Measurements from ENCODE around the gene GEN1. TPM values are rescaled to one million over a fixed set of nuclear protein-coding genes. Genes with fewer than 3 reads are reported as not detected.

GEN1 gene
- total RNA-seq, 1 experiment from 2014 or later = 23.7 TPM

- POLR2A ChIA-PET = no interaction called here
- no peak for DNase-seq (ENCODE audit: low spot score)
- TF ChIP-seq MLX (CRISPR knock-in tag; IDR thresholded peaks at IDR 0.05) (no peak), ERG (CRISPR knock-in tag; IDR thresholded peaks at IDR 0.05) (no peak), RELA (CRISPR knock-in tag; IDR thresholded peaks at IDR 0.05; ENCODE audit: borderline replicate concordance) (no peak), GTF2I (CRISPR knock-in tag; conservative IDR thresholded peaks at IDR 0.05) (no peak), ELF4 (CRISPR knock-in tag; IDR thresholded peaks at IDR 0.05; ENCODE audit: low read depth) (no peak), NR3C1 (CRISPR knock-in tag; conservative IDR thresholded peaks at IDR 0.05; ENCODE audit: low read depth) (no peak), ZNF281 (CRISPR knock-in tag; IDR thresholded peaks at IDR 0.05) (no peak), CREB1 (CRISPR knock-in tag; IDR thresholded peaks at IDR 0.05) (no peak), NR2C2 (CRISPR knock-in tag; IDR thresholded peaks at IDR 0.05) (no peak)
- no peaks in the 10 kb centered on the region for H3K9me3 Mint-ChIP-seq
- H3K4me1 Mint-ChIP-seq = no peaks in the 10 kb centered on the region
- peaks cover 42% of the 10 kb centered on the region for H3K36me3 Mint-ChIP-seq
- H3K27me3 Mint-ChIP-seq (ENCODE audit: low read depth) = no peaks in the 10 kb centered on the region
- CTCF ChIA-PET = no interaction called here
- no peak for ATAC-seq
- H3K27ac Mint-ChIP-seq = no peak overlapping the region
- no peak overlapping the region for H3K4me3 Mint-ChIP-seq
Measured at GRCh38 chr2:17763641-17764333, 9.8 kb downstream of the GEN1 start.

GRCh38 chr2:17765398-17765797 lies 11.5 kb downstream of the GEN1 start:
- H3K4me1 Mint-ChIP-seq = no peaks in the 10 kb centered on the region
- H3K4me3 Mint-ChIP-seq = no peak overlapping the region
- POLR2A ChIA-PET = no interaction called here
- no peak overlapping the region for H3K27ac Mint-ChIP-seq
- DNase-seq (ENCODE audit: low spot score) (no peak), ATAC-seq (no peak)
- CTCF ChIA-PET = no interaction called here
- H3K27me3 Mint-ChIP-seq (ENCODE audit: low read depth) = no peaks in the 10 kb centered on the region
- TF ChIP-seq GABPB1 (CRISPR knock-in tag; IDR thresholded peaks at IDR 0.05) = peak; percentile 51
- no peak for TF ChIP-seq GRHL2 (CRISPR knock-in tag; IDR thresholded peaks at IDR 0.05; ENCODE audit: insufficient replicate concordance, severe bottlenecking)
- no peaks in the 10 kb centered on the region for H3K9me3 Mint-ChIP-seq
- H3K36me3 Mint-ChIP-seq = peaks cover 38% of the 10 kb centered on the region

- Mint-ChIP-seq H3K27ac (no peak overlapping the region), H3K27me3 (ENCODE audit: low read depth) (no peaks in the 10 kb centered on the region), H3K4me3 (no peak overlapping the region), H3K36me3 (peaks cover 21% of the 10 kb centered on the region), H3K4me1 (no peaks in the 10 kb centered on the region), H3K9me3 (no peaks in the 10 kb centered on the region)
- CTCF ChIA-PET = no interaction called here
- no peak for TF ChIP-seq ZNF671 (CRISPR knock-in tag; IDR thresholded peaks at IDR 0.05)
- 0 out of 2 replicates have a peak, but pooled peaks have one; percentile 15 for TF ChIP-seq HMGA2 (CRISPR knock-in tag; IDR thresholded peaks at IDR 0.05)
- DNase-seq (ENCODE audit: low spot score) (no peak), ATAC-seq (no peak)
- POLR2A ChIA-PET = no interaction called here
Measured at GRCh38 chr2:17768894-17769293, 15.0 kb downstream of the GEN1 start.

- H3K27ac Mint-ChIP-seq = no peak overlapping the region
- POLR2A ChIA-PET = no interaction called here
- no peaks in the 10 kb centered on the region for H3K4me1 Mint-ChIP-seq
- H3K4me3 Mint-ChIP-seq = no peak overlapping the region
- no peaks in the 10 kb centered on the region for H3K27me3 Mint-ChIP-seq (ENCODE audit: low read depth)
- DNase-seq (ENCODE audit: low spot score) = no peak
- no peak for ATAC-seq
- CTCF ChIA-PET = no interaction called here
- H3K36me3 Mint-ChIP-seq = peaks cover 17% of the 10 kb centered on the region
- no peaks in the 10 kb centered on the region for H3K9me3 Mint-ChIP-seq
- TF ChIP-seq PREB (CRISPR knock-in tag; IDR thresholded peaks at IDR 0.05; ENCODE audit: borderline replicate concordance) = no peak
- TF ChIP-seq FOXP1 (CRISPR knock-in tag; IDR thresholded peaks at IDR 0.05; ENCODE audit: borderline replicate concordance) = no peak
- no peak for TF ChIP-seq NR1H2 (CRISPR knock-in tag; IDR thresholded peaks at IDR 0.05)
- TF ChIP-seq TCF7 (CRISPR knock-in tag; IDR thresholded peaks at IDR 0.05; ENCODE audit: low read depth) = no peak
- TF ChIP-seq E2F4 (CRISPR knock-in tag; IDR thresholded peaks at IDR 0.05; ENCODE audit: borderline replicate concordance, low read depth) = no peak
Measured at GRCh38 chr2:17771956-17772355, 18.0 kb downstream of the GEN1 start.

Data from WTC11 (cell line).